ENCODE data around the gene CDKAL1.
"Not testable (repeated sequence)": the region's sequence is repeated elsewhere in the genome, so short reads cannot be mapped to it uniquely, and the experiment has no call there.

Gene CDKAL1

GRCh38 chr6:20800653-20801052, 266.4 kb downstream of the CDKAL1 start:
- no peak for DNase-seq (ENCODE audit: low spot score)

- no peak for DNase-seq (ENCODE audit: low spot score)
Measured at GRCh38 chr6:20801595-20801994, 267.3 kb downstream of the CDKAL1 start.

GRCh38 chr6:20802596-20802995, 268.3 kb downstream of the CDKAL1 start:
- no peak for DNase-seq (ENCODE audit: low spot score)

GRCh38 chr6:20805021-20805420, 270.8 kb downstream of the CDKAL1 start:
- no peak for DNase-seq (ENCODE audit: low spot score)

DNA sequence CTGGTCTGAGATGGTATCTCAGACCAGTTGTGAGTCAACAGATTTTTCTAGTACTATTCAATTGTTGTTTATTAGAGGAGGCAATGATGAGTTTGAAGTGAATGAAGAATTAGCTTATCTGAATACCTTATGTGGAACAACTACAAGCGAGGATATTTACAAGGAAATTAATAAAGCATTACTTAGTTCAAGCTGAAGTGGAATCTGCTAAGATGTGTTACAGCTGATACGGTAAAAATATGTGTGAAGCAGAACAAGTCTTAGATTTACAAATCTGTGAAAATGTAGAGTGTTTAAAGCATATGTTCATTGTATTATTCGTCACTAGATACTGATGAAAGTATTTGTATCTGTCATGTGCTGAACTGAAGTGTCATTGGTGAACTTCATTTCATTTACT, 272.4 kb downstream of the CDKAL1 start:
- no peak for DNase-seq (ENCODE audit: low spot score)

DNA sequence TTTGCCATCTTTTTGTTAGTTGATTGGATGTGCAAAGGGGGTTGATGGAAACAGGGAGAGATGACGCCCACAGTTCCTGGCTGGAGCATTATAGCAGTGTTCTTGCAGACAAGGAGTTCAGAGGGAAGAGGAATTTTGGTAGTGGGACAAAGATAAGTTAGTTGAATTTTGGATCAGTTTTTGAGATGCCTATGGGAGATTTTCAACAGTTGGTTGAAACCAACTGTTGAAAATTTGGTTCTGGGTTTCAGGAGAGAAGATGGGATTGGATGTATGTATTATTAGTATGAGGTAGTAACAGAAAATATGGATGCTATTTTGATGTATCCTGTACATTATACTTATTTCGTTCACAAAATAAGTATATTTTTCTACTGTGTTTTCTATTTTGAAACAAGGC, 274.2 kb downstream of the CDKAL1 start:
- DNase-seq (ENCODE audit: low spot score) = no peak

GRCh38 chr6:20808924-20809323, 274.7 kb downstream of the CDKAL1 start:
- DNase-seq (ENCODE audit: low spot score) = no peak

GRCh38 chr6:20810727-20811108, 276.5 kb downstream of the CDKAL1 start:
- DNase-seq (ENCODE audit: low spot score) = no peak

DNA sequence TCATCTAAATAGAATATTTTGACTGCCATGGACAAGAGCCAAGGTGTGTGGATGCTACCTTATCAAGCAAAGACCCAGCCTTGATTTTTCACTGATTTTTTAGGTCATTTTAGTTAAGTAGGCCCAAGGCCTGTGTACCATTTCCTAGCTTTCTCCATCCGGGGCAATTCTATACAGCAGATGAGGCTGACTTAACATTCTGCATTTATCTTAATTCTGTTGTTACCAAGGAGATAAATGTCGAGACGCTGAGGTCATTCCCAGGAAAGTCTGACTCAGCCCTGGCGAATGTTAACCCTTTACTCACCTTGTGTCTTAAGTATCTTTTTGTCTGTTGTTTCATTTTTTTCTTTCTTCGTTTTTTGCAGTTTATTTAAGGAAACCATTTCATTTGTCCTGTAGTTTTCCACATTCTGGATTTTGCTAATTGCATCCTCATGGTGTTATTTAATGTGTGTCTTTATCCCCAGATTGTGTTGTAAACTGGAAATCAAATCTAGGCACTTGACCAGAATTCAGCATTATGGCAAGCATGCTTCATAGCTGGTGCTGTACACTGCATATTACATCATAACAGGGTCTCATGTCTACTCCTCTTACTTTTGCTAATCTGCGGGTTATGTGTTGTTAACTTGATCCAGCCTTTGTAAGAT, 277.0 kb downstream of the CDKAL1 start:
- DNase-seq (ENCODE audit: low spot score) = no peak

DNA sequence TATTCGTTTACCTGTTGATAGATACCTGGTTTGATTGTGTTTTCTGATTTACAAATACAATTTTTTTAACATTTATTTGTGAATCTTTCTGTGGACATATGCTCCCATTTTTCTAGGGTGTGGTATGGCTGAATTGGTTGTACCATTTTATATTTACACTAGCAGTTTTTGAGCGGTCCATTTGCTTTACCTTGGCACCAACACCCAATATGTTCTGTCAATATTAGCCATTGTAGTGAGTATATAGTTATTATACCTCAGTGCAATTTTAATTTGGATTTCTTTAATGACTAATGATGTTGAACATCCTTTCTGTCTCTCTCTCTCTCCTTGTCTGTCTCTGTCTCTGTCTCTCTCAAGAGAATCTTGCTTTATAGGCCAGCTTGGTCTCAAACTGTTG, 278.5 kb downstream of the CDKAL1 start:
- no peak for DNase-seq (ENCODE audit: low spot score)

- no peak for DNase-seq (ENCODE audit: low spot score)
Measured at GRCh38 chr6:20814494-20814893, 280.2 kb downstream of the CDKAL1 start.

DNA sequence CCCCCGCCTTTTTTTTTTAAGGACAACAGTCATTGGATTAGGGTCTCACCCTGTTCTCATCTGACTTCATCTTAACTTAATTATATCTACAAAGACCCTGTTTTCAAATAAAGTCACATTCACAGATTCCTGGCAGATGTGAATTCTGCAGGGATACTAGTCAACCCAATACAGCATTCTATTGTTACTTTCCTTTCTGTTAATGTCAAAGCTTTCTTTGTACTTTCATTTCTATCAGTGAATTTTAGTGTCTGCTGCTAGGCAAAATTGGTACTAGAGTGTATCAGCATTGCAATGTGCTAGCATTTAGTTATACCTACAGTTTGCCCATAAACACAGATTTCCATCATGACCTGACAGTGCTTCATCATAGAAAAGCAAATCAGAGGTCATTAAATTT, 281.9 kb downstream of the CDKAL1 start:
- DNase-seq (ENCODE audit: low spot score) = no peak

DNA sequence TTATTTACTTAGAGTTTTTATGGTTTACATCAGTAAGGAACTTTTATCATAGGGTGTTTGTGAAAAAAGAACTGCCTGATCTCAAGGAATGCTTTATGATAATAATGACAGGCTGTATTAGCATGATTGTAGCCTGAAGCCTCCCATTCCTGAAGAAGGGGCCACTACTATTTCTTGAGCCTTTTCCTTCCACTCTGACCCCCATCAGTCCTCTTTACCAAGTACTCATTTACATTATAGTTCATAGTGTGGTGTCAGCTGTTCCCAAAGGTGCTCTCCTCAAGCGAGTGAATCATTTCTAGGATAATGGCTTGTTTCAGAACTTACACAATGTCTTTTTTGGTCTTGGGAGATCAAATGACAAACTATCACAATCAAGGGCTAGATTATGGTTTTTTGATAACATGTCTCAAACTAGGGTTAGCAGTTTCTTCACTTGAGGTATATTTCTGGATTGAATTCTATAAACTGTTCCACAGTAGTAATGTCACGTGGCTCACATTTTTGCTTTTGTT, 283.6 kb downstream of the CDKAL1 start:
- DNase-seq (ENCODE audit: low spot score) = no peak

DNA sequence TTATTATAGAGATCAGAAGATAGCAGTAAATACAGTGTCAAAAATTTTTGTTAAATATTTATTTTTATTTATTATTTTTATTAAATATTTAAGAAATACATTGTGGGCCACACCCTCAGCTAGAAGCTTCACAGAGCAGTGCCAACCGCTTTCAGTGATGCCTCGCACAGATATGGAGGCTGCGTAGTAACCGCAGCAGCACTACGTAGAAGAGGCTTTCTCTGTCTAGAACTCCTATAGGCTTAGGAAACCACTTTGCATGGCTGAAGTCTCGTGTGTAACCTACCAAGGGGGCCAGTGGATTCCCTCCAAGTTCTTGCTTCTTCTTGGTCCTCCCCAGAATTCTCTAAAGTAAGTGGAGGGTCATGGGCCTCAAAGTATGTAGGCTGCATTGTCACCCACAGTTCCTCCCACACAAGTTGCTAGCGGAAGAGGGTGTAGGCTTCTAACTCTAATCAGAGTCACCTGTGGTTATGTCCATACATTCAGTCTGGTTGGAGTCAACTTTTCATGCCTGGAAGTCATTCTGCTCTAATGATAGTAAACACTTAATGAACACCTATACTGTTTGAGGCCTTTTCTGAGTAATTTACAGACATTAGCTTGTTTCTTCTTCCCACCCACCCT, 285.6 kb downstream of the CDKAL1 start:
- no peak for DNase-seq (ENCODE audit: low spot score)

- no peak for DNase-seq (ENCODE audit: low spot score)
Measured at GRCh38 chr6:20826378-20826777, 292.1 kb downstream of the CDKAL1 start.

- no peak for DNase-seq (ENCODE audit: low spot score)
Measured at GRCh38 chr6:20827798-20828197, 293.5 kb downstream of the CDKAL1 start.

DNA sequence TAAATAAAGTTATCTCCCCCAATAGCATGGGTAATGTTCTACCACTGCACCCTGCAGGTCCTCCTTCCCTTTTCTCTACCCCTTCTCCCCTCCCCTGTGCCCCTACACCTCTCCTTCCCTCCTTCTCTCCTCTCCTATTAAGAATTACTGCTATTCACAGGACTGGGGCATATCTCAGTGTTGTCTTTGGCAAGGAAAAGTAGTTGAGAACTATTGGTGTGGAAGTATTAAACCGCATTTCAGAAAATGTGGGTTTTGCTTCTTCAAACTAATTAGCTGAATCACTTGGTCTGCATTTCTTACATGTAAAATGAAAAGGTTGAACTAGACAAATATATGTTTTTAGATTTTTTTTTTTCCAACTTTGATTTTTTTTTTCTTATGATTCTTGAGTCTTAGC, 296.3 kb downstream of the CDKAL1 start:
- no peak for DNase-seq (ENCODE audit: low spot score)

DNA sequence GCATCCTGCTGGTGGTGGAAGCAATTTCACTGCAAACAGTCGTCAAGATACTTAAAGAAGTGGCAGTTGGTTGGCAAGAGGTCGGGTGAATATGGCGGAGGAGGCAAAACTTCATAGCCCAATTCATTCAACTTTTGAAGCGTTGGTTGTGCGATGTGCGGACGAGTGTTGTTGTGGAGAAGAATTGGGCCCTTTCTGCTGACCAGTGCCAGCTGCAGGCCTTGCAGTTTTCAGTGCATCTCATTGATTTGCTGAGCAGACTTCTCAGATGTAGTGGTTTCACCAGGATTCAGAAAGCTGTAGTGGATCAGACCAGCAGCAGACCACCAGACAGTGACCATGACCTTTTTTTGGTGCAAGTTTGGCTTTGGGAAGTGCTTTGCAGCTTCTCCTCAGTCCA, 297.0 kb downstream of the CDKAL1 start:
- not testable (repeated sequence) for DNase-seq (ENCODE audit: low spot score)

DNA sequence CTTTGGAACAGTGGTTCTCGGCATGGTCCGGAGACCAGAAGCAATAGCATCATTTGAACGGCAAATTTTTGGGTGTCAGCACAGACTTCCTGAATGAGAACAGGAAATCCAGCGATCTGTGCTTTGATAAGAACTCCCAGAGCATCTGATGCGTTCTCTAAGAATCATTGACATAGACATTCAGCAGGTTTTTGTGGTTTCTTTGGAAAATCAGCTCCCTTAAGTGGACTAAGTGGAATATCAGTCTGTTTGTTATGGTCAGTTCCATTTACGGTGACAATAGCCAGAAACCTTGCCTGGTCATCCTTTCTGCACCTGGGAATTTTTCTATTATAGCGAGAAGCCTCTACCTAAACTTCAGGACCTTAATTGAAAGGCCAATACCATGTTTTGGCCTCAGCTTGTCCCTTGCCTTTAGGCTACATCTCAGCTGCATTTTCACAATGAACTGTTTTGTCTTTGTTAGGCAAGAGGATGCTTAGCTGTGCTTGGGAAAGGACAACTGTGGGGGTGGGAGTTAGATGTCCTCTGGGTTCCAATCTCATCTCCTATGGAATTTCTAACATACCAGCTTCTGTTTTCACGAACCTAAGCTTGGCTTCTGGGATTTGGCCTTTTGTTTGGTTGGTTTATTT, 299.7 kb downstream of the CDKAL1 start:
- no peak for DNase-seq (ENCODE audit: low spot score)

DNA sequence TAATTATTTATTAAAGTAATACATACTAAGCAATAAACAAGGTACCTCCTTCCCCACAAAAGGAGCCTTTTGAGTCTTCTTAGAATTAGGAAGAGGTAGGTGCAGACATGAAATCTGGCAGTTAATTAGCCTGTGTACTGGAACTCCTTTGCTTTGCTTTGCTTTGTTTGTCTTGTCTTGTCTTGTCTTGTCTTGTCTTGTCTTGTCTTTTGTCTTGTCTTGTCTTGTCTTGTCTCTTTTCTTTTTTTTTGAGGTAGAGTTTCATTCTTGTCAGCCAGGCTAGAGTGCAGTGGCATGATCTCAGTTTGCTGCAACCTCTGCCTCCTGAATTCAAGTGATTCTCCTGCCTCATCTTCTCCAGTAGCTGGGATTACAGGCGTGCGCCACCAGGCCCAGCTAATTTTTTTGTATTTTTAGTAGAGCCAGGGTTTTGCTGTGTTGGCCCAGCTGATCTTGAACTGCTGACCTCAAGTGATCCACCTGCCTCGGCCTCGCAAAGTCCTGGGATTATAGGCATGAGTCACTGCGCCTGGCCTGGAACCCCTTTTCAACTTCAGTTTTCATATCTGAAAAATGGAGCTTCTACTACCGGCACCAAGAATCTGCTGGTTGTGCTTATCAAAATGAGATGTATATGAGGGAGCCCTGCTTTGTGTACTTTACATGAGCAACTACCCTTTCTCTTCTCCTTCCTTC, 301.2 kb downstream of the CDKAL1 start:
- no peak for DNase-seq (ENCODE audit: low spot score)

DNA sequence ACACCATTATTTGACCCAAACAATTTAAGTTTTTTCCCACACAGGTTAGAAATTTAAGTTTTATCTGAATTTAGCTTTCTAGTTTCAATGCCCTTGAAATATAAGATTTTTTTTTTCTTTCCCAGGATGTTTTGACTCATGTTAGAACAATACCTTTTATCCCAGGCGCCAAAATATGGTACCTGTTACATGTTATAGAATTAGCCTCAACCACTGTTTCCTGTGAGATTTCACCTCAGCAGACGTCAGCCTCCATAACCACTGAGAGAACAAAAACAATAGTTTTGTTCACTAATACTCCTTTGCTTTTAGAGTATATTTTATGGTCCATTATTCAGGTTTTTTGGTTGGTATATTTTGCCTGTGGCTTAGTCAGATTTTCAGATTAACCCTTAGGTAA, 302.9 kb downstream of the CDKAL1 start:
- no peak for DNase-seq (ENCODE audit: low spot score)

GRCh38 chr6:20838113-20838512, 303.9 kb downstream of the CDKAL1 start:
- no peak for DNase-seq (ENCODE audit: low spot score)

GRCh38 chr6:20839630-20840029, 305.4 kb downstream of the CDKAL1 start:
- DNase-seq (ENCODE audit: low spot score) = no peak
